Fibroblast of the aortic adventitia (primary cell): ENCODE measurements around the gene CFHR5. TPM values are rescaled to one million over a fixed set of nuclear protein-coding genes. Genes with fewer than 3 reads are reported as not detected.

Experiments
- DNase-seq: peaks from one replicate; pipeline ENCODE4 v3.0.0-alpha.2; 2010; ENCODE audit warnings: low read depth
- H3K4me3 ChIP-seq: 2 replicates; pipeline ENCODE4 v1.5.1; 2011; ENCODE audit warnings: low read depth, mild to moderate bottlenecking, control low read depth, low read length, moderate library complexity
- small RNA-seq: library from RNA; depleted of rRNA; stranded (forward); fragments of <200 nt; gene quantifications from one replicate; pipeline ENCODE3, GENCODE V24; 2012
- total RNA-seq: library from RNA; depleted of rRNA; stranded (reverse); fragments of >200 nt; gene quantifications from 2 replicates; pipeline ENCODE4 v1.2.3, GENCODE V29; 2012; ENCODE audit warnings: low replicate concordance
- TF ChIP-seq, protein P1 (sequence below): IDR thresholded peaks from 2 replicates; pipeline ENCODE4 v1.5.1; 2011; ENCODE audit warnings: mild to moderate bottlenecking, low read length, control low read depth, inconsistent platforms; ENCODE audit not compliant: insufficient read depth

The CFHR5 gene
- total RNA-seq, 1 donor: not detected

DNA sequence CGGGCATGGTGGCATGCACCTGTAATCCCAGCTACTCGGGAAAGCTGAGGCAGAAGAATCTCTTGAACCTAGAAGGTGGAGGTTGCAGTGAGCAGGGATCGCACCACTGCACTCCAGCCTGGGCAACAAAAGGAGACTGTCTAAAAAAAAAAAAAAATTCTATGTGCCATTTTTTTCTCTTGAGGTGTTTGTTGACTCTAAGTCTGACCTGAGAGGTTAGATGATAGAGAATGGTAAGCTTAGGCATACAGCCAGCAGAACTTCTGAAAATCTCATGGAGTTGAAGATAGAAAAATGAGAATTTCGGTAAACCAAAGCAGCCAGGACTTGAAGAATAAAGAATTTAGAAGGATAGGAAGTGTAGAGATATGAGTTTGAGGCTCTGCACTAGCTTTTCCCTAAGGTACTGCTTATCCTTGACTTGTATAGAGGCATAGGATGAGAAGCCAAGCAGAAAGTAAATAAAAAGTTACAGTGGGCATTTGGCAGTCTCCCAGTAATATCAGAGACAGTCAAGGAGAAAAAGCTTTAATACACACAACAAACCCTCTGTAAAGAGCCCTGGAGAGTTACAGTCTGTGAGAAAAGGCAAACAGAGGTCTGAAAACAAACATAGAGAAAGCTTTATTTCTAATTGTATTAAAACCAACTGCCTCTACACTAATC lies 65.5 kb downstream of the CFHR5 start:
- TF ChIP-seq, protein P1, sequence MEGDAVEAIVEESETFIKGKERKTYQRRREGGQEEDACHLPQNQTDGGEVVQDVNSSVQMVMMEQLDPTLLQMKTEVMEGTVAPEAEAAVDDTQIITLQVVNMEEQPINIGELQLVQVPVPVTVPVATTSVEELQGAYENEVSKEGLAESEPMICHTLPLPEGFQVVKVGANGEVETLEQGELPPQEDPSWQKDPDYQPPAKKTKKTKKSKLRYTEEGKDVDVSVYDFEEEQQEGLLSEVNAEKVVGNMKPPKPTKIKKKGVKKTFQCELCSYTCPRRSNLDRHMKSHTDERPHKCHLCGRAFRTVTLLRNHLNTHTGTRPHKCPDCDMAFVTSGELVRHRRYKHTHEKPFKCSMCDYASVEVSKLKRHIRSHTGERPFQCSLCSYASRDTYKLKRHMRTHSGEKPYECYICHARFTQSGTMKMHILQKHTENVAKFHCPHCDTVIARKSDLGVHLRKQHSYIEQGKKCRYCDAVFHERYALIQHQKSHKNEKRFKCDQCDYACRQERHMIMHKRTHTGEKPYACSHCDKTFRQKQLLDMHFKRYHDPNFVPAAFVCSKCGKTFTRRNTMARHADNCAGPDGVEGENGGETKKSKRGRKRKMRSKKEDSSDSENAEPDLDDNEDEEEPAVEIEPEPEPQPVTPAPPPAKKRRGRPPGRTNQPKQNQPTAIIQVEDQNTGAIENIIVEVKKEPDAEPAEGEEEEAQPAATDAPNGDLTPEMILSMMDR: no peak
- no peak overlapping the region for H3K4me3 ChIP-seq
- DNase-seq: no peak

- TF ChIP-seq, protein P1: no peak
- H3K4me3 ChIP-seq: no peak overlapping the region
- DNase-seq: no peak
These were observed 71.7 kb downstream of the CFHR5 start for GRCh38 chr1:197049100-197049499.

Small RNA genes within 50 kb of the gene (small RNA-seq; reads per million reads assigned to genes)
- not detected for gene AL139418.1

Other genes with a start within 250 kb of the CFHR5 start
- not detected in 2 replicates for gene CFHR3, start 202.7 kb upstream of the CFHR5 start, total RNA-seq
- 1.1 TPM in 1 of 2 replicates, not detected in the other for gene CFHR1, start 157.8 kb upstream of the CFHR5 start, total RNA-seq
- under 0.01 TPM in 1 of 2 replicates, not detected in the other for gene CFHR4, start 89.5 kb upstream of the CFHR5 start, total RNA-seq
- not detected in 2 replicates for gene CFHR2, start 33.8 kb upstream of the CFHR5 start, total RNA-seq
- gene F13B, start 89.7 kb downstream of the CFHR5 start, total RNA-seq: not detected in 2 replicates
- 7.5 and 52.4 TPM in 2 replicates for gene ASPM, start 169.1 kb downstream of the CFHR5 start, total RNA-seq
- gene ZBTB41, start 223.7 kb downstream of the CFHR5 start, total RNA-seq: 25.4 and 33.6 TPM in 2 replicates